ENCODE results near the gene ZCCHC10. TPM values are rescaled to one million over a fixed set of nuclear protein-coding genes. Genes with fewer than 3 reads are reported as not detected.

Gene ZCCHC10
- 30.4 to 36.9 TPM (median 31.4 TPM) in 5 replicates for total RNA-seq (2022; extraction: Qiagen RNA extraction; ENCODE audit: low read depth)

DNA sequence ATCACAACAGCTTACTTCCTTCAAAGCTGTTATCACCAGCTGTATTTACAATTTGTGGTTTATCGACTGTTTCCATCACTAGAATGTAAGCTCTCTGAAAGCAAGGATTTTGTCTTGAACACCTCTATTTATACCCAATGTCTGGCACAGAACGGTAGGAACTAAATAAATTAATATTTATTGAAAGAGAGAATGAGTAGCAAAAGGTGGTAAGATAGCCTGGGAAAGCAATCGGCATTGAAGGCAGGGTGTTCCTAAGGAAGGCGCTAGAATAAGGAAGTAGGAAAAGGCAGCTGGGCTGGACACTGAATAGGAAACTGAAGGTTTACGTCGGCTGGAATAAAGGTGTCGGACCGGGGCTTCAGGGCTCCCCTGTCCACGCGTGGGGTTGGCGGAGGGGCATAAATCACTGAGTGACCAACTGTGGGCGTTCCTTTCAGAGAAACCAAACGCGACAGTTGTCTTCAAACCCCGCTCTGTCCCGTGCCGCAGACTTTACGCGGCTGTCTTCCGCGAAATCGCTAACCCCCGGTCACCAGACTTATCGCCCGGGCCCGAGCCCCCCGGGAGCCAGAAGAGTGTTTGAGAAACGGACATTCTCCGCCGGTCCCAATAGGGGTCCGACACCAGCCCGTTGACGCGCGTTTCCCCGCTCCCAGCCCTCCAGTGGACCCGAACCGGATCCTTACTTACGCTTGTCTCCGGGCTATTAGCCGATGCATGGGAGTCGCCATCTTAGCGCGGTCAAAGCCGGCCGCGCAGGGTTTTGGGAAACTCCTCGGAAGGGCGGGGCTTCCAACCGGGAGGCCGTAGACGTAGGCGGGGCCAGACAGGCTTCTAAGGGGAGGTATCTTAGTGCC, at the start of gene ZCCHC10:
ZCCHC10 (minus strand) TSS at position 746 of the 860 bp plus-strand sequence; CDS start at position 734, 12 bp downstream.

DNA sequence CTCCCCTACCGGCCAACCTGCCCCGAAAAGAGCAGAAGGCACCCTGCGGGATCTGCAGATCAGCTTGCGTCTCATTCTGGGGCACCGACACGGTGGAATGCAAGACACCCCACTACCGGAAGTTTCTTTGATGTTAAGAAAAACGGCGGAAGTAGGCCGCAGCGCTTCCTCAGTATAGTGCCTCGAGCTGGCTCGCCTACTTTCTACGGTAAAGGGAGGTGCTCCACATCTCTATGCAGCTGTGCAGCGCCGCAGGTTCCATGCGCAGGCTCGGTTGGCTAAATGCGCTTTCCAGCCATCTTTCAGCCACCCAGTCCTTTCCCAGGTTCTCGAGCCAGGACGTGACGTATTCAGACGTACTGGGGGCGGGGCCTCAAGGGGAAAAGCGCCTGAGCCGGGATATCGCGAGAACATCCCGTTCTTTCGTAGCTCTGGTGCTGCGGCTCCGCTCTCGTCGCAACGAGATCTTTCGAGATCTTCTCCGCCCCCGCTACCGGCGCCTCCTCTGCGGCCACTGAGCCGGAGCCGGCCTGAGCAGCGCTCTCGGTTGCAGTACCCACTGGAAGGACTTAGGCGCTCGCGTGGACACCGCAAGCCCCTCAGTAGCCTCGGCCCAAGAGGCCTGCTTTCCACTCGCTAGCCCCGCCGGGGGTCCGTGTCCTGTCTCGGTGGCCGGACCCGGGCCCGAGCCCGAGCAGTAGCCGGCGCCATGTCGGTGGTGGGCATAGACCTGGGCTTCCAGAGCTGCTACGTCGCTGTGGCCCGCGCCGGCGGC, 25.4 kb upstream of the ZCCHC10 start, which contains the start of gene HSPA4:
HSPA4 (plus strand) TSS at position 472 of the 775 bp plus-strand sequence; CDS start at position 710, 238 bp downstream.

DNA sequence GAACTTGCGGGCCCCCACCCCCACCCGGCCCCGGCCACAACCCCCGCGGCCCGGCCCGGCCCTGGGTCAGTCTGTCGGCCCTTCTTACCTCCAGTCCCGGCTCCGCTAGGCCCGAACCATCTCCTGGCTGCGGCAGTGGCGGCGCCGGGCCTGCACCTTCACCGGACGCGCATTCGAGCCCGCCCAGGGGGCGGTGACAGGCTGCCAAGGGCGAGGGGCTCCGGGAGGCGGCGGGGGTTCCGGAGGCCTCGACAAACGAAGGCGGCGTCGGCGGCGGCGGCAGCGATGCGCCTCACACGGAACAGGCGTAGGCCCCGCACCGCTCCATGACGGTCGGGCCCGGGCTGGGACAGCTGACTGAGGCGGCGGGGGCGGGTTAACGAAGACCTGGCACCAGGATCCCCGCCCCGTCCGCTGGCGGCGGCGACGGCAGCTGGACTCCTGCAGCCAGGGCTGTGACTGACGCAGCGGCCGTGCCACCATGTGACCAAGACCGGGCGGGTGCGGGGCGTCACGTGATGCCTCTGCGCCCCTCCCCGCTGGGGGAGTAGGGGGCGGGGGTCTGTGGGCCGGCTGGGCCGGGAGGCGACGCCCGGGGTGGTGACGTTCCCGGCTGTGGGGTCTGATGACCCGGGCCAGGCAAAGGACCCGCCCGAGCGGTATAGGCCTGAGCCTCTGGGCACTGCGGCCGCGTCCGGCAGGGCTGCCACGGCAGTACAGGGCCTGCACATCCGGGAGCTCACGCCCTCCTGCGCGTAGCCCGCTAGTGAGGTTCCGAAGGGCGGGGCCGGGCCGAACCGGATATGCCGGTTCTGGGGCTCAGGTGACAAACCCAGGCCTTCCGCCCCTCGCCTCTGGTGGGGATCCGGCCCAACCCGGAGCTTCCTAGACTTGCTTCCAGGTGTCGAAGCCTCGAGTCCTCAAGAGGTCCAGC, 62.9 kb downstream of the ZCCHC10 start, which contains the start of gene AFF4:
AFF4 (minus strand) TSS at position 464 of the 934 bp plus-strand sequence. CDS start 26,445 bp downstream, outside the sequence.

Other genes starting within 250 kb of the ZCCHC10 start
- 13.0 to 21.5 TPM (median 18.9 TPM) in 5 replicates for gene SEPTIN8, start 249.3 kb downstream of the ZCCHC10 start, total RNA-seq (2022; extraction: Qiagen RNA extraction; ENCODE audit: low read depth)
- 0.16 to 0.17 TPM (median 0.17 TPM) in 4 of 5 replicates, not detected in the other for gene SOWAHA, start 213.2 kb downstream of the ZCCHC10 start, total RNA-seq (2022; extraction: Qiagen RNA extraction; ENCODE audit: low read depth)
- gene SHROOM1, start 195.9 kb downstream of the ZCCHC10 start, total RNA-seq (2022; extraction: Qiagen RNA extraction; ENCODE audit: low read depth), result 6.0 to 11.4 TPM (median 9.4 TPM) in 5 replicates
- 0.09 to 0.24 TPM (median 0.18 TPM) in 5 replicates for gene GDF9, start 160.1 kb downstream of the ZCCHC10 start, total RNA-seq (2022; extraction: Qiagen RNA extraction; ENCODE audit: low read depth)
- 367 to 625 TPM (median 509 TPM) in 5 replicates for gene UQCRQ, start 159.9 kb downstream of the ZCCHC10 start, total RNA-seq (2022; extraction: Qiagen RNA extraction; ENCODE audit: low read depth)
- gene LEAP2, start 152.9 kb downstream of the ZCCHC10 start, total RNA-seq (2022; extraction: Qiagen RNA extraction; ENCODE audit: low read depth), result 0.56 to 1.1 TPM (median 0.76 TPM) in 5 replicates
- 10.8 to 25.6 TPM (median 23.3 TPM) in 5 replicates for gene AFF4, start 62.9 kb downstream of the ZCCHC10 start, total RNA-seq (2022; extraction: Qiagen RNA extraction; ENCODE audit: low read depth)
- 172 to 202 TPM (median 188 TPM) in 5 replicates for gene HSPA4, start 25.5 kb upstream of the ZCCHC10 start, total RNA-seq (2022; extraction: Qiagen RNA extraction; ENCODE audit: low read depth)

Data from A549 treated with RU486 at 1 μM for 4 hours (cell line).